Tracheal epithelial cell (primary cell): ENCODE data around the gene LAP3. TPM values are rescaled to one million over a fixed set of nuclear protein-coding genes. Genes with fewer than 3 reads are reported as not detected.

Source experiments
- total RNA-seq: library from RNA; depleted of rRNA; stranded (reverse); fragments of >200 nt; gene quantifications from 2 replicates; pipeline ENCODE4 v1.2.1, GENCODE V29; 2014

The LAP3 gene
- total RNA-seq, result 82.1 and 98.3 TPM in 2 replicates

GRCh38 chr4:17576932-17577664, at the start of gene LAP3:
LAP3 (plus strand) TSS chr4:17577198; CDS start chr4:17577466, 268 bp downstream.

GRCh38 chr4:17614416-17615299, 37.7 kb downstream of the LAP3 start, which contains the start of gene MED28:
MED28 (plus strand) TSS chr4:17614641; CDS start chr4:17614655, 14 bp downstream.

Other genes starting within 250 kb of the LAP3 start
- 2.6 and 9.9 TPM in 2 replicates for gene QDPR, start 65.1 kb upstream of the LAP3 start, total RNA-seq
- gene CLRN2, start 62.0 kb upstream of the LAP3 start, total RNA-seq, result not detected in 2 replicates
- gene MED28, start 37.4 kb downstream of the LAP3 start, total RNA-seq, result 5.1 and 5.5 TPM in 2 replicates
- gene FAM184B, start 204.4 kb downstream of the LAP3 start, total RNA-seq, result not detected in 2 replicates
- 19.2 and 21.7 TPM in 2 replicates for gene DCAF16, start 233.6 kb downstream of the LAP3 start, total RNA-seq
- gene NCAPG, start 233.8 kb downstream of the LAP3 start, total RNA-seq, result 0.64 and 3.4 TPM in 2 replicates